GM10266 (cell line): Measurements from ENCODE around the gene XYLT1.
A peak's percentile ranks its signal among the peaks of the same experiment; 100 is the strongest.

Experiments used
- DNase-seq: peaks from one replicate; pipeline ENCODE4 v3.0.0; 2012; ENCODE audit errors: extremely low spot score
- TF ChIP-seq, protein P1 (sequence below): IDR thresholded peaks from 2 replicates; pipeline ENCODE4 v1.5.1; 2012; ENCODE audit warnings: mild to moderate bottlenecking, low read depth; ENCODE audit not compliant: control insufficient read depth, insufficient read depth; ENCODE audit errors: missing control alignments

Gene XYLT1

GRCh38 chr16:17246268-17246885 is 224.4 kb downstream of the XYLT1 start:
- TF ChIP-seq, protein P1, sequence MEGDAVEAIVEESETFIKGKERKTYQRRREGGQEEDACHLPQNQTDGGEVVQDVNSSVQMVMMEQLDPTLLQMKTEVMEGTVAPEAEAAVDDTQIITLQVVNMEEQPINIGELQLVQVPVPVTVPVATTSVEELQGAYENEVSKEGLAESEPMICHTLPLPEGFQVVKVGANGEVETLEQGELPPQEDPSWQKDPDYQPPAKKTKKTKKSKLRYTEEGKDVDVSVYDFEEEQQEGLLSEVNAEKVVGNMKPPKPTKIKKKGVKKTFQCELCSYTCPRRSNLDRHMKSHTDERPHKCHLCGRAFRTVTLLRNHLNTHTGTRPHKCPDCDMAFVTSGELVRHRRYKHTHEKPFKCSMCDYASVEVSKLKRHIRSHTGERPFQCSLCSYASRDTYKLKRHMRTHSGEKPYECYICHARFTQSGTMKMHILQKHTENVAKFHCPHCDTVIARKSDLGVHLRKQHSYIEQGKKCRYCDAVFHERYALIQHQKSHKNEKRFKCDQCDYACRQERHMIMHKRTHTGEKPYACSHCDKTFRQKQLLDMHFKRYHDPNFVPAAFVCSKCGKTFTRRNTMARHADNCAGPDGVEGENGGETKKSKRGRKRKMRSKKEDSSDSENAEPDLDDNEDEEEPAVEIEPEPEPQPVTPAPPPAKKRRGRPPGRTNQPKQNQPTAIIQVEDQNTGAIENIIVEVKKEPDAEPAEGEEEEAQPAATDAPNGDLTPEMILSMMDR, result no peak
- DNase-seq, result no peak

- TF ChIP-seq, protein P1, result no peak
- no peak for DNase-seq
Observed at GRCh38 chr16:17245776-17246175, 225.0 kb downstream of the XYLT1 start.

DNA sequence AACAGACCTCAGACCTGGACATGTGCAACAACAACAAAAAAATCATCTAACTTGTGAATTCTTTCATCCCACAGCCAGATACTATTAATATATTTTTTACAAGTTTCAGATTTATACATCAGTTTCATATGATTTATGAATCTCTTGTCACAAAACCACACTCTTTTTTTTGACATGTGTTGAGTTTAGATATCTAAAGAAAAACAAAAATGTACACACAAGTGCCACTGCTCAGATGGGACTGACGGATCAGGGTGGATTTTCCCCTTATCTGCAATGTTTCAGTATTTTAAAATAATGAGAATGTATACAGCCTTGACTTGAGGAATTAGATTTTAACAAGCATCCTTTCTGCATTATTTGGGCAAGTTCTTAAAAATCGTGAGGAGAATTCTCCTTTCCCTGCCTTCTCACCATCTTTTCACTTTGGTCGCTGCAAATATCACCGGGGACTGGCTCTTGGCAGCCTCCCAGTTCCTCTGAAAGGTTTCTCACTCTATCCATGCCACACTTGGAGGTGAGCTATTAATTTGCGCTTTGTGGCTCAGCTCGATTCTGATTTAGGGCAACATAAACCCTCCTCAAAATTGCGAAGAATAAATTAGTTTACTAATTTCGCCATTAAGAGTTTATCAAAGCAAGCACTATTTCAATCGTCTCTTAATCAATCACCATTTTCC is 225.7 kb downstream of the XYLT1 start:
- no peak for DNase-seq
- TF ChIP-seq, protein P1, result no peak

GRCh38 chr16:17241264-17241835 is 229.4 kb downstream of the XYLT1 start:
- TF ChIP-seq, protein P1, result no peak
- DNase-seq, result no peak

DNA sequence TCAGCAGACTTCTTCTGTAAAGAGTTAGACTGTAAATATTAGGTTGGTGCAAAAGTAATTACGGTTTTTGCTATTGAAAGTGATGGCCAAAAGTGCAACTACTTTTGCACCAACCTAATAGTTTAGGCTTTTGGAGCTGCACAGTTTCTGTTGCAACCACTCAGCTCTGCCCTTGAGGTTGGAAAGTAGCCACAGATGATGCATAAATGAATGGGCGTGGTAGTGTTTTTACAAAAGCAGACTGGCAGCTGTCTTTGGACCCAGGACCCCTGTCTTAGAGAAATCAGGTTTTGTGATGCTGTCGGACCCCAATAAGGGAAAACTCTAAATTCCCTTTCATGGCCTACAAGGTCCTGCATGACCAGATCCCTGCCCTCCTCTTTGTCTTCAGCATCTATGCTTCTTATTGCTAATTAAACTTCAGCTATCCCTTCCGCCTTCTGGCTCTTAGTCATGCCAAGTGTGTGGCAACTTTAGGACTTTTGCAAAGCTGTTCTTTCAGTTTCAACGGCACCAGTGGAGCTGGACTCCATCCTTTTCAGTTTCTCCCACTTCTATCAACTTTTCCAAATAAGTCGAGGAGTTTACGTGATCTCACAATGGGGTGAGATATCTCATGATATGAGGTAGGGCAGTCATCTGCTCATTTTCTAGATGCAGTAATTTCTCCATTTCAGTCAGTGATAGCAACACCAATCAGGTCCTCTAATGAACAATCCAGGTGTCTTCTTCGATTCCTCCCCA is 232.3 kb downstream of the XYLT1 start:
- no peak for DNase-seq
- TF ChIP-seq, protein P1, result no peak

DNA sequence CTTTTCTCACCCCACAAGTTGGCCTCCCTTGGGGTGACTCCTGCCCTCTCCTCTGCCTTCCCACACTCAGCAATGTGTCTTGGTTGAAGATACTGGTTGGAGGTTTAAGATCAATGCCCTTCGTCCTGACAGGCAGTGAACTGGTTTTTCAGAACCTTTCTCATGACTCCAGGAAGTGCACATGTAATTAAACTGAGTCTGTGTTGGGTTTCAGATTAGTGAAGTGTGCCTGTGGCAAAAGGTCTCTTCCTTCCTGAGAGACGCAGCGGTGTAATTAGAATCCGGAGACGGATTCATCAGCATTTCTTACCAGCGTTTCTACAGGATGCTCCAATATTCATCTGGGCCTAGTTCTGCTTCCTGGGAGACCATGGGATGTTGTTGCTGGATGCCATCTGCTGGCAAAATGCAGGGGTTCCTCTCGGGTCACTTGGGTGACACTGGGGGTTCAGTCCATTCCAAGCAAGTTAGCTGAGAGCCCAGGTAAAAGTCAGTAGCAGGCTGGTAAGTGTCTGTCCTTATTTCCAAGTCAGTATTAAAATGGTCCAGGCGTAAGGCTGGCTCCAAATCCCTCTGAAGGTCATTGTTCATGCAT is 233.3 kb downstream of the XYLT1 start:
- DNase-seq, result peak; percentile 20
- TF ChIP-seq, protein P1, result no peak
